Ecto neural progenitor cell (in vitro differentiated cells): ENCODE data around the gene PRR5L.

Experiments used
- DNase-seq: peaks from one replicate; pipeline ENCODE4 v3.0.0-alpha.2; 2018; ENCODE audit warnings: low spot score

Gene PRR5L

GRCh38 chr11:36295926-36296325, at the start of gene PRR5L:
Gene PRR5L (plus strand): TSS chr11:36296288. CDS start chr11:36401122, 104,834 bp downstream.
- DNase-seq, result no peak

- no peak for DNase-seq
These were observed 48.6 kb upstream of the PRR5L start for GRCh38 chr11:36247493-36247892.

- DNase-seq, result no peak
These were observed 47.7 kb upstream of the PRR5L start for GRCh38 chr11:36248436-36248835.

- DNase-seq, result no peak
These were observed 46.8 kb upstream of the PRR5L start for GRCh38 chr11:36249246-36249645.

GRCh38 chr11:36251823-36252222, 44.3 kb upstream of the PRR5L start:
- DNase-seq, result no peak

- DNase-seq, result no peak
These were observed 42.9 kb upstream of the PRR5L start for GRCh38 chr11:36253238-36253637.

- no peak for DNase-seq
These were observed 41.4 kb upstream of the PRR5L start for GRCh38 chr11:36254713-36255112.

- no peak for DNase-seq
These were observed 38.7 kb upstream of the PRR5L start for GRCh38 chr11:36257351-36257750.

- peak; percentile 79 for DNase-seq
These were observed 37.2 kb upstream of the PRR5L start for GRCh38 chr11:36258730-36259360.

GRCh38 chr11:36261094-36261493, 35.0 kb upstream of the PRR5L start:
- peak; percentile 31 for DNase-seq

GRCh38 chr11:36264011-36264972, 31.8 kb upstream of the PRR5L start:
- peak; percentile 37 for DNase-seq

GRCh38 chr11:36264973-36265344, 31.1 kb upstream of the PRR5L start:
- no peak for DNase-seq

- peak; percentile 83 for DNase-seq
These were observed 30.1 kb upstream of the PRR5L start for GRCh38 chr11:36265793-36266628.

- no peak for DNase-seq
These were observed 29.3 kb upstream of the PRR5L start for GRCh38 chr11:36266767-36267166.

- DNase-seq, result no peak
These were observed 27.6 kb upstream of the PRR5L start for GRCh38 chr11:36268337-36268985.

- DNase-seq, result no peak
These were observed 25.4 kb upstream of the PRR5L start for GRCh38 chr11:36270701-36271100.

- DNase-seq, result no peak
These were observed 24.2 kb upstream of the PRR5L start for GRCh38 chr11:36271794-36272407.

- DNase-seq, result peak; percentile 52
These were observed 23.0 kb upstream of the PRR5L start for GRCh38 chr11:36273110-36273509.

- peak; percentile 39 for DNase-seq
These were observed 21.7 kb upstream of the PRR5L start for GRCh38 chr11:36274414-36274813.

GRCh38 chr11:36278531-36279282, 17.4 kb upstream of the PRR5L start:
- DNase-seq, result peak; percentile 53

GRCh38 chr11:36280531-36280930, 15.6 kb upstream of the PRR5L start:
- no peak for DNase-seq
